ENCODE data around the gene ING3.

Gene ING3

GRCh38 chr7:120951309-120951699, 727 bp downstream of the ING3 start:
- TF ChIP-seq ZNF274 (IDR thresholded peaks at IDR 0.05; ENCODE audit: low read depth, low read length) (no peak), YY1 (IDR thresholded peaks at IDR 0.05; ENCODE audit: insufficient read depth, insufficient read length) (no peak), SUZ12 (IDR thresholded peaks at IDR 0.05; ENCODE audit: extremely low read depth, insufficient read depth, insufficient read length) (no peak)
- DNase-seq (ENCODE audit: low read depth, low spot score), result peak; percentile 2

GRCh38 chr7:120951826-120952225, 1.2 kb downstream of the ING3 start:
- H3K36me3 ChIP-seq (ENCODE audit: insufficient read depth, insufficient read length, low read length), result peaks cover 38% of the 10 kb centered on the region
- TF ChIP-seq ZNF274 (IDR thresholded peaks at IDR 0.05; ENCODE audit: low read depth, low read length) (no peak), SUZ12 (IDR thresholded peaks at IDR 0.05; ENCODE audit: extremely low read depth, insufficient read depth, insufficient read length) (no peak), YY1 (IDR thresholded peaks at IDR 0.05; ENCODE audit: insufficient read depth, insufficient read length) (no peak)
- H3K27me3 ChIP-seq (ENCODE audit: insufficient read depth, insufficient read length), result no peaks in the 10 kb centered on the region
- H3K4me1 ChIP-seq (ENCODE audit: insufficient read depth, insufficient read length), result no peaks in the 10 kb centered on the region
- no peak overlapping the region for H3K9ac ChIP-seq (ENCODE audit: insufficient read length, low read depth)
- no peak for DNase-seq (ENCODE audit: low read depth, low spot score)
- H3K9me3 ChIP-seq (ENCODE audit: insufficient read depth, low read length), result no peaks in the 10 kb centered on the region
- no peak overlapping the region for H3K4me3 ChIP-seq (ENCODE audit: insufficient read length, low read depth)

More at GRCh38 chr7:120951309-120951699, 727 bp downstream of the ING3 start:
- H3K9me3 ChIP-seq (ENCODE audit: insufficient read depth, low read length), result no peaks in the 10 kb centered on the region
- H3K36me3 ChIP-seq (ENCODE audit: insufficient read depth, insufficient read length, low read length), result peaks cover 38% of the 10 kb centered on the region
- peak overlapping the region; percentile 74 for H3K4me3 ChIP-seq (ENCODE audit: insufficient read length, low read depth)
- peak overlapping the region; percentile 72 for H3K9ac ChIP-seq (ENCODE audit: insufficient read length, low read depth)
- H3K27me3 ChIP-seq (ENCODE audit: insufficient read depth, insufficient read length), result no peaks in the 10 kb centered on the region
- no peaks in the 10 kb centered on the region for H3K4me1 ChIP-seq (ENCODE audit: insufficient read depth, insufficient read length)

GRCh38 chr7:120955577-120956149, 5.1 kb downstream of the ING3 start:
- no peaks in the 10 kb centered on the region for H3K4me1 ChIP-seq (ENCODE audit: insufficient read depth, insufficient read length)
- peaks cover 38% of the 10 kb centered on the region for H3K36me3 ChIP-seq (ENCODE audit: insufficient read depth, insufficient read length, low read length)
- H3K4me3 ChIP-seq (ENCODE audit: insufficient read length, low read depth), result no peak overlapping the region
- H3K9ac ChIP-seq (ENCODE audit: insufficient read length, low read depth), result no peak overlapping the region
- DNase-seq (ENCODE audit: low read depth, low spot score), result no peak
- no peak for TF ChIP-seq SUZ12 (IDR thresholded peaks at IDR 0.05; ENCODE audit: extremely low read depth, insufficient read depth, insufficient read length)
- no peak for TF ChIP-seq YY1 (IDR thresholded peaks at IDR 0.05; ENCODE audit: insufficient read depth, insufficient read length)
- no peak for TF ChIP-seq ZNF274 (IDR thresholded peaks at IDR 0.05; ENCODE audit: low read depth, low read length)
- H3K27me3 ChIP-seq (ENCODE audit: insufficient read depth, insufficient read length), result no peaks in the 10 kb centered on the region
- no peaks in the 10 kb centered on the region for H3K9me3 ChIP-seq (ENCODE audit: insufficient read depth, low read length)

- Histone ChIP-seq H3K9me3 (ENCODE audit: insufficient read depth, low read length) (no peaks in the 10 kb centered on the region), H3K27me3 (ENCODE audit: insufficient read depth, insufficient read length) (no peaks in the 10 kb centered on the region), H3K9ac (ENCODE audit: insufficient read length, low read depth) (no peak overlapping the region), H3K36me3 (ENCODE audit: insufficient read depth, insufficient read length, low read length) (peaks cover 18% of the 10 kb centered on the region), H3K4me1 (ENCODE audit: insufficient read depth, insufficient read length) (no peaks in the 10 kb centered on the region), H3K4me3 (ENCODE audit: insufficient read length, low read depth) (no peak overlapping the region)
- DNase-seq (ENCODE audit: low read depth, low spot score), result no peak
- no peak for TF ChIP-seq SUZ12 (IDR thresholded peaks at IDR 0.05; ENCODE audit: extremely low read depth, insufficient read depth, insufficient read length)
- no peak for TF ChIP-seq YY1 (IDR thresholded peaks at IDR 0.05; ENCODE audit: insufficient read depth, insufficient read length)
- no peak for TF ChIP-seq ZNF274 (IDR thresholded peaks at IDR 0.05; ENCODE audit: low read depth, low read length)
Measured at GRCh38 chr7:120959929-120960484, 9.4 kb downstream of the ING3 start.

DNA sequence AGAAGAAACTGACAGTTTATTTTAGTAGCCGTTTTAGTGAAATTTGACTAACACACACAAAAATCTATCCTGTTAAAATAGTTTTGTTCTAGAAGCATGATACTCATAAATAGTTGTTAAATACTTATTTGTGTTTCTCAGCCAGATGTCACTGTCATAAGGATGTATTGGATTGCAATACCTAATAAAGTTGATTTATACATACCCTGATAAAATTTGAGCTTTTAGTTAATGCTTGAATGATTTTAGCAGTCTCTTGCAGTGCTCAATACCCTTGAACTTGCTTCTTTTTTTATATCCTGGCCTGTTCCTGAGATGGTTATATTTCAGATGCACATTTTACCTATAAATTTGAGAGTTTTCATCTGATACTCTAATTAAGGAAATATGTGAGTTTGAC, 10.1 kb downstream of the ING3 start:
- TF ChIP-seq ZNF274 (IDR thresholded peaks at IDR 0.05; ENCODE audit: low read depth, low read length) (no peak), SUZ12 (IDR thresholded peaks at IDR 0.05; ENCODE audit: extremely low read depth, insufficient read depth, insufficient read length) (no peak), YY1 (IDR thresholded peaks at IDR 0.05; ENCODE audit: insufficient read depth, insufficient read length) (no peak)
- H3K27me3 ChIP-seq (ENCODE audit: insufficient read depth, insufficient read length), result no peaks in the 10 kb centered on the region
- DNase-seq (ENCODE audit: low read depth, low spot score), result no peak
- no peak overlapping the region for H3K4me3 ChIP-seq (ENCODE audit: insufficient read length, low read depth)
- H3K9me3 ChIP-seq (ENCODE audit: insufficient read depth, low read length), result no peaks in the 10 kb centered on the region
- H3K36me3 ChIP-seq (ENCODE audit: insufficient read depth, insufficient read length, low read length), result peaks cover 12% of the 10 kb centered on the region
- H3K9ac ChIP-seq (ENCODE audit: insufficient read length, low read depth), result no peak overlapping the region
- no peaks in the 10 kb centered on the region for H3K4me1 ChIP-seq (ENCODE audit: insufficient read depth, insufficient read length)

GRCh38 chr7:120961638-120962173, 11.1 kb downstream of the ING3 start:
- peaks cover 11% of the 10 kb centered on the region for H3K36me3 ChIP-seq (ENCODE audit: insufficient read depth, insufficient read length, low read length)
- H3K4me3 ChIP-seq (ENCODE audit: insufficient read length, low read depth), result no peak overlapping the region
- TF ChIP-seq SUZ12 (IDR thresholded peaks at IDR 0.05; ENCODE audit: extremely low read depth, insufficient read depth, insufficient read length) (no peak), YY1 (IDR thresholded peaks at IDR 0.05; ENCODE audit: insufficient read depth, insufficient read length) (no peak), ZNF274 (IDR thresholded peaks at IDR 0.05; ENCODE audit: low read depth, low read length) (no peak)
- no peak for DNase-seq (ENCODE audit: low read depth, low spot score)
- H3K4me1 ChIP-seq (ENCODE audit: insufficient read depth, insufficient read length), result no peaks in the 10 kb centered on the region
- no peaks in the 10 kb centered on the region for H3K9me3 ChIP-seq (ENCODE audit: insufficient read depth, low read length)
- H3K9ac ChIP-seq (ENCODE audit: insufficient read length, low read depth), result no peak overlapping the region
- no peaks in the 10 kb centered on the region for H3K27me3 ChIP-seq (ENCODE audit: insufficient read depth, insufficient read length)

DNA sequence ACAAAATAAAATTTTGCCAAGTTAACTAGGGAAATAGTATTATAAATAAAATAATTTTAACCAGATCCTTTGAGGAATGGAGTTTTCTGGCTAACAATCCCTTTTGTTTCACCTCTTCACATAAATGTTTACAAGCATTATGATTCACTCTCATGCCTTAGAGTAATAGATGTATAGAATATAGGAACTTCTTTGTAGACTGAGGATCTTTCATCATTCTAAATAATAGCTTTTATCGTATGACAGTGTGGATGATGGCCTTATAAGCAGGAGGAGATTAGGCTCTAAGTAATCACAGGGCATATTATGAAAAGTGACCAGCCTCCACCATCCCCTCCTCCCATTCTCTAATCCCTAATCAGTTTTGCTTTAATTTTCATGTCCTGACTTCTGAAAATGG, 13.5 kb downstream of the ING3 start:
- no peak overlapping the region for H3K4me3 ChIP-seq (ENCODE audit: insufficient read length, low read depth)
- H3K27me3 ChIP-seq (ENCODE audit: insufficient read depth, insufficient read length), result no peaks in the 10 kb centered on the region
- H3K9me3 ChIP-seq (ENCODE audit: insufficient read depth, low read length), result no peaks in the 10 kb centered on the region
- no peak for TF ChIP-seq SUZ12 (IDR thresholded peaks at IDR 0.05; ENCODE audit: extremely low read depth, insufficient read depth, insufficient read length)
- no peak for TF ChIP-seq YY1 (IDR thresholded peaks at IDR 0.05; ENCODE audit: insufficient read depth, insufficient read length)
- TF ChIP-seq ZNF274 (IDR thresholded peaks at IDR 0.05; ENCODE audit: low read depth, low read length), result no peak
- no peak overlapping the region for H3K9ac ChIP-seq (ENCODE audit: insufficient read length, low read depth)
- H3K4me1 ChIP-seq (ENCODE audit: insufficient read depth, insufficient read length), result no peaks in the 10 kb centered on the region
- H3K36me3 ChIP-seq (ENCODE audit: insufficient read depth, insufficient read length, low read length), result peaks cover 27% of the 10 kb centered on the region
- no peak for DNase-seq (ENCODE audit: low read depth, low spot score)
